Measurements from ENCODE around the gene TRIP4. TPM values are rescaled to one million over a fixed set of nuclear protein-coding genes. Genes with fewer than 3 reads are reported as not detected.
"Not testable (repeated sequence)": the region's sequence is repeated elsewhere in the genome, so short reads cannot be mapped to it uniquely, and the experiment has no call there.

The TRIP4 gene
- total RNA-seq, 1 experiment from 2014 or later: 18.3 TPM

DNA sequence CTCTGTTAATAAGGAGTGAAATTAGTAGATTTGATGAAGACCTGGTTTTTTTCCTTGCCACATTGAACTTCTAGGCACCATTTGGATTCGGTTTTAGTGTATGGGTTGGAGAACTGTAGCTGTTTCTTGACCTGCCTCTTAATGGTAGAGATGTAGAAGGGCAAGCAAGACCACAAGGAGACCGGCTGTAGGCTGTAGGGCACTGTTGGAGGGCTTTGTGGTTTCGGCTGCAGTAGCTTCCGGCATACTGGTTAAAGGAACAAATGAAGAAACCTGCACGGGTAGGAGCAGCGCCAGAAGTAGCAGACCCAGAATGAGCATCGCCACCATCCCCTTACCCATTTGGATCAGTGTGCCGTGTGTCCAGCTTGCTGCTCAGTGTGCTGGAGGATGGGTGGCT lies 14.3 kb upstream of the TRIP4 start:
- Histone ChIP-seq H3K4me1 (ENCODE audit: control insufficient read depth in 1 of 2, insufficient read depth in 2 of 2, low read length in 2 of 2) (no peaks in the 10 kb centered on the region), H3K9me3 (ENCODE audit: control insufficient read depth in 1 of 2, insufficient read depth in 1 of 2, low read depth in 1 of 2, low read length in 2 of 2) (no peaks in the 10 kb centered on the region), H3K79me2 (ENCODE audit: insufficient read depth, low read length) (peaks cover 52% of the 10 kb centered on the region), H3K9me2 (ENCODE audit: insufficient read depth) (no peaks in the 10 kb centered on the region), H4K20me1 (ENCODE audit: insufficient read depth) (no peaks in the 10 kb centered on the region), H2AFZ (ENCODE audit: low read depth, low read length, poor library complexity, severe bottlenecking) (no peak overlapping the region), H3K27me3 (ENCODE audit: insufficient read depth, low read length) (no peaks in the 10 kb centered on the region), H3K9ac (ENCODE audit: low read length) (no peak overlapping the region), H3K36me3 (ENCODE audit: control insufficient read depth in 1 of 2, insufficient read depth in 2 of 2, low read length in 2 of 2) (peaks cover 11 to 30% of the 10 kb centered on the region in 2 experiments; a peak in 2 of 4 replicates), H3K27ac (ENCODE audit: low read depth, low read length) (no peak overlapping the region), H3K4me2 (ENCODE audit: low read length) (no peak overlapping the region), H3K4me3 (replicated peaks in 1 of 2; ENCODE audit: low read depth in 1 of 2, low read length in 2 of 2) (no peak overlapping the region)
- DNase-seq (ENCODE audit: low read depth, low spot score): no peak
- RAD21 ChIA-PET (ENCODE audit: low non-redundant PET in 1 of 2, low total read pairs in 2 of 2, uncharacterized antibody in 2 of 2, unreplicated experiment in 2 of 2): no interaction called here
- POLR2A ChIA-PET: no interaction called here
- CTCF ChIA-PET: no interaction called here
- BruUV-seq (replicated peaks): no TSS peak
- TF ChIP-seq ZNF274 (IDR thresholded peaks at IDR 0.05; ENCODE audit: low read depth, low read length) (no peak), EZH2 (IDR thresholded peaks at IDR 0.05) (no peak), EZH2phosphoT487 (IDR thresholded peaks at IDR 0.05; ENCODE audit: borderline replicate concordance) (no peak)
- TF ChIP-seq, protein P1, sequence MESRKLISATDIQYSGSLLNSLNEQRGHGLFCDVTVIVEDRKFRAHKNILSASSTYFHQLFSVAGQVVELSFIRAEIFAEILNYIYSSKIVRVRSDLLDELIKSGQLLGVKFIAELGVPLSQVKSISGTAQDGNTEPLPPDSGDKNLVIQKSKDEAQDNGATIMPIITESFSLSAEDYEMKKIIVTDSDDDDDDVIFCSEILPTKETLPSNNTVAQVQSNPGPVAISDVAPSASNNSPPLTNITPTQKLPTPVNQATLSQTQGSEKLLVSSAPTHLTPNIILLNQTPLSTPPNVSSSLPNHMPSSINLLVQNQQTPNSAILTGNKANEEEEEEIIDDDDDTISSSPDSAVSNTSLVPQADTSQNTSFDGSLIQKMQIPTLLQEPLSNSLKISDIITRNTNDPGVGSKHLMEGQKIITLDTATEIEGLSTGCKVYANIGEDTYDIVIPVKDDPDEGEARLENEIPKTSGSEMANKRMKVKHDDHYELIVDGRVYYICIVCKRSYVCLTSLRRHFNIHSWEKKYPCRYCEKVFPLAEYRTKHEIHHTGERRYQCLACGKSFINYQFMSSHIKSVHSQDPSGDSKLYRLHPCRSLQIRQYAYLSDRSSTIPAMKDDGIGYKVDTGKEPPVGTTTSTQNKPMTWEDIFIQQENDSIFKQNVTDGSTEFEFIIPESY (IDR thresholded peaks at IDR 0.05; ENCODE audit: extremely low read depth, insufficient replicate concordance, low read length): no peak
- intact Hi-C loops (cut with micrococcal nuclease): no loop called here
- ATAC-seq: no peak

DNA sequence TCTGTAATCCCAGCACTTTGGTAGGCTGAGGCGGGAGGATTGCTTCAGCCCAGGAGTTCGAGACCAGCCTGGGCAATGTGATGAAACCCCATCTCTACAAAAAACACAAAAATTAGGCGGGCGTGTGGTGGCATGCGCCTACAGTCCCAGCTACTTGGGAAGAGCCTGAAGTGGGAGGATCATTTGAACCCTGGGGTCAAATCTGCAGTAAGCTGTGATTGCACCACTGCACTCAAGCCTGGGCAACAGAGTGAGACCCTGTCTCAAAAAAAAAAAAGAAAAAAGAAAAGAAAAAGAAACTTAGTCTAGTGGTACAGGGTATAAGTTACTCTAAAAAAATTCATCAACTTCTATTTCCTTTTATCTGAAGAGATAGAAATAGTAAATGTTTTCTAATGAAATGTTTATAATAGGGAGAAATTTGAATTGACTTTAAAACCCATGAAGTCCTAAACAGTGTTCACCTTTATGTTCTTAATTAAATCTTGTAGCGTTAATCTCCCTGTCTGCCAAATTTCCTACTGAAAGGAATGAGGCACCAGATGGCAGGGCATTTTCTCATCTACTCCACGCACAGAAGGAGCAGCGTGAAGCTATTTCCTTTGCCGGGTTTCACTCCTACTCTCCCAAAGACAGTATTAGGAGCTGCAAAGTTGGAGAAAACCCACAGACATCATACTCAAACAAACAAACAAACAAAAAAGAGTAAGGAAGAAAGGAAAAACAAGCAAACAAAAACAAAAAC lies 8.2 kb upstream of the TRIP4 start:
- Histone ChIP-seq H4K20me1 (ENCODE audit: insufficient read depth) (no peaks in the 10 kb centered on the region), H3K79me2 (ENCODE audit: insufficient read depth, low read length) (peaks cover 61% of the 10 kb centered on the region), H3K9me2 (ENCODE audit: insufficient read depth) (no peaks in the 10 kb centered on the region), H3K27me3 (ENCODE audit: insufficient read depth, low read length) (no peaks in the 10 kb centered on the region), H3K4me3 (replicated peaks in 1 of 2; ENCODE audit: low read depth in 1 of 2, low read length in 2 of 2) (no peak overlapping the region; a peak in 2 of 4 replicates), H3K27ac (ENCODE audit: low read depth, low read length) (no peak overlapping the region), H3K9me3 (ENCODE audit: control insufficient read depth in 1 of 2, insufficient read depth in 1 of 2, low read depth in 1 of 2, low read length in 2 of 2) (no peaks in the 10 kb centered on the region), H3K4me2 (ENCODE audit: low read length) (peak overlapping the region; percentile 88; the same call in 1 of the 2 replicates), H3K9ac (ENCODE audit: low read length) (no peak overlapping the region), H3K4me1 (ENCODE audit: control insufficient read depth in 1 of 2, insufficient read depth in 2 of 2, low read length in 2 of 2) (peaks cover 9 to 20% of the 10 kb centered on the region in 2 experiments), H3K36me3 (ENCODE audit: control insufficient read depth in 1 of 2, insufficient read depth in 2 of 2, low read length in 2 of 2) (peaks cover 11 to 25% of the 10 kb centered on the region in 2 experiments; a peak in 2 of 4 replicates), H2AFZ (ENCODE audit: low read depth, low read length, poor library complexity, severe bottlenecking) (no peak overlapping the region)
- ATAC-seq: no peak
- no TSS peak for BruUV-seq (replicated peaks)
- TF ChIP-seq EGR1 (IDR thresholded peaks at IDR 0.05; ENCODE audit: low read depth): no peak
- CTCF ChIA-PET: no interaction called here
- POLR2A ChIA-PET: no interaction called here
- intact Hi-C loops (cut with micrococcal nuclease): no loop called here
- no peak for DNase-seq (ENCODE audit: low read depth, low spot score)
- RAD21 ChIA-PET (ENCODE audit: low non-redundant PET in 1 of 2, low total read pairs in 2 of 2, uncharacterized antibody in 2 of 2, unreplicated experiment in 2 of 2): no interaction called here

DNA sequence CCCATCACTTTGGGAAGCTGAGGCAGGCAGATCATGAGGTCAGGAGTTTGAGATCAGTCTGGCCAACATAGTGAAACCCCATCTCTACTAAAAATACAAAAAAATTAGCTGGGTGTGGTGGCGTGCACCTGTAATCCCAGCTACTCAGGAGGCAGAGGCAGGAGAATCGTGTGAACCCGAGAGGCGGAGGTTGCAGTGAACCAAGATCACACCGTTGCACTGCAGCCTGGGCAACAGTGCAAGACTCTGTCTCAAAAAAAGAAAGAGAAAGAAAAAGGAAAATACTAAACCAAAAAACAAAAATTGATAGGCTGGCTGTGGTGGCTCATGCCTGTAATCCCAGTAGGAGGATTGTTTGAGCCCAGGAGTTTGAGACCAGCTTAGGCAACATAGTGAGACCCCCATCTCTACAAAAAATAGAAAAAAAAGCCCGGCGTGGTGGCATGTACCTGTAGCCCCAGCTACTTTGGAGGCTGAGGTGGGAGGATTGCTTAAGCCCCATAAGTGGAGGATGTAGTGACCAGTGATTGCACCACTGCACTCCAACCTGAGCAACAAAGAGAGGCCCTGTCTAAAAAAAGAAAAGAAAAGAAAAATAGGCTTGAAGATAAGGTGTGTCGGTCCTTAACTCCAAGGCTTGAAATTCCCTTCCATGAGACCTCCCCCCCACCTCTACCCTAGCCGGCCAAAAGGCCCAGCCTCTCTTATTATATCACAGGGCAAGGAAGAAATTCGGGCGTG lies 7.3 kb upstream of the TRIP4 start:
- peaks cover 52% of the 10 kb centered on the region for H3K79me2 ChIP-seq (ENCODE audit: insufficient read depth, low read length)
- H3K36me3 ChIP-seq (ENCODE audit: control insufficient read depth in 1 of 2, insufficient read depth in 2 of 2, low read length in 2 of 2): peaks cover 10 to 20% of the 10 kb centered on the region in 2 experiments; a peak in 2 of 4 replicates
- H4K20me1 ChIP-seq (ENCODE audit: insufficient read depth); H3K9me3 ChIP-seq (ENCODE audit: control insufficient read depth in 1 of 2, insufficient read depth in 1 of 2, low read depth in 1 of 2, low read length in 2 of 2); H2AFZ ChIP-seq (ENCODE audit: low read depth, low read length, poor library complexity, severe bottlenecking); DNase-seq (ENCODE audit: low read depth, low spot score); H3K9me2 ChIP-seq (ENCODE audit: insufficient read depth); BruUV-seq (replicated peaks); intact Hi-C loops (cut with micrococcal nuclease); CTCF ChIA-PET; H3K27me3 ChIP-seq (ENCODE audit: insufficient read depth, low read length); POLR2A ChIA-PET; ATAC-seq; RAD21 ChIA-PET (ENCODE audit: low non-redundant PET in 1 of 2, low total read pairs in 2 of 2, uncharacterized antibody in 2 of 2, unreplicated experiment in 2 of 2): not testable (repeated sequence)
- peak overlapping the region; percentile 74 to 90 for H3K4me3 ChIP-seq (replicated peaks in 1 of 2; ENCODE audit: low read depth in 1 of 2, low read length in 2 of 2)
- H3K27ac ChIP-seq (ENCODE audit: low read depth, low read length): peak overlapping the region; percentile 48; the same call in 1 of the 2 replicates
- H3K9ac ChIP-seq (ENCODE audit: low read length): peak overlapping the region; percentile 88
- H3K4me2 ChIP-seq (ENCODE audit: low read length): peak overlapping the region; percentile 88
- H3K4me1 ChIP-seq (ENCODE audit: control insufficient read depth in 1 of 2, insufficient read depth in 2 of 2, low read length in 2 of 2): peaks cover 9 to 20% of the 10 kb centered on the region in 2 experiments

Data from HCT116 (cell line).